ENCODE data around the gene GOLPH3. TPM values are rescaled to one million over a fixed set of nuclear protein-coding genes. Genes with fewer than 3 reads are reported as not detected.

GOLPH3 gene
- total RNA-seq, 1 experiment from 2014 or later = 69.2 TPM

GRCh38 chr5:32102254-32102986 lies 71.7 kb downstream of the GOLPH3 start:
- POLR2A ChIA-PET = no interaction called here
- CTCF ChIA-PET = no interaction called here

More at GRCh38 chr5:32102254-32102986, 71.7 kb downstream of the GOLPH3 start:
- H3K4me3 ChIP-seq (replicated peaks in 1 of 2; ENCODE audit: low read depth in 1 of 2, low read length in 2 of 2) = no peak overlapping the region
- no peaks in the 10 kb centered on the region for H3K9me3 ChIP-seq (ENCODE audit: control insufficient read depth in 1 of 2, insufficient read depth in 1 of 2, low read depth in 1 of 2, low read length in 2 of 2)
- DNase-seq (ENCODE audit: low read depth, low spot score) = no peak
- H3K36me3 ChIP-seq (ENCODE audit: control insufficient read depth in 1 of 2, insufficient read depth in 2 of 2, low read length in 2 of 2) = peaks cover 17 to 18% of the 10 kb centered on the region in 2 experiments; a peak in 3 of 4 replicates
- no peaks in the 10 kb centered on the region; the same call in 1 of the 2 replicates for H3K79me2 ChIP-seq (ENCODE audit: insufficient read depth, low read length)
- no peaks in the 10 kb centered on the region for H3K4me1 ChIP-seq (ENCODE audit: control insufficient read depth in 1 of 2, insufficient read depth in 2 of 2, low read length in 2 of 2)
- H3K27ac ChIP-seq (ENCODE audit: low read depth, low read length) = no peak overlapping the region
- H3K9ac ChIP-seq (ENCODE audit: low read length) = no peak overlapping the region
- H3K9me2 ChIP-seq (ENCODE audit: insufficient read depth) = no peaks in the 10 kb centered on the region
- ATAC-seq = no peak
- H4K20me1 ChIP-seq (ENCODE audit: insufficient read depth) = no peaks in the 10 kb centered on the region
- RAD21 ChIA-PET (ENCODE audit: low non-redundant PET in 1 of 2, low total read pairs in 2 of 2, uncharacterized antibody in 2 of 2, unreplicated experiment in 2 of 2) = no interaction called here
- TF ChIP-seq ZFX (IDR thresholded peaks at IDR 0.05) (no peak), SP1 (IDR thresholded peaks at IDR 0.05; ENCODE audit: low read depth) (no peak), ATF3 (IDR thresholded peaks at IDR 0.05) (no peak), CEBPB (IDR thresholded peaks at IDR 0.05; ENCODE audit: low read depth) (no peak), TCF7L2 (IDR thresholded peaks at IDR 0.05; ENCODE audit: borderline replicate concordance, extremely low read depth, insufficient read depth, insufficient read length) (no peak), RAD21 (IDR thresholded peaks at IDR 0.05; ENCODE audit: low read depth) (no peak), POLR2AphosphoS5 (IDR thresholded peaks at IDR 0.05; ENCODE audit: low read depth, low read length) (no peak), EGR1 (IDR thresholded peaks at IDR 0.05; ENCODE audit: low read depth) (no peak), FOSL1 (IDR thresholded peaks at IDR 0.05; ENCODE audit: low read depth) (no peak), ELF1 (IDR thresholded peaks at IDR 0.05; ENCODE audit: borderline replicate concordance, low read depth) (no peak), SIN3A (IDR thresholded peaks at IDR 0.05; ENCODE audit: low read depth) (no peak), ZNF274 (IDR thresholded peaks at IDR 0.05; ENCODE audit: low read depth, low read length) (no peak), MAX (IDR thresholded peaks at IDR 0.05) (no peak), JUND (IDR thresholded peaks at IDR 0.05) (no peak), CTCF (IDR thresholded peaks at IDR 0.05 in 2 of 3, conservative IDR thresholded peaks at IDR 0.05 in 1 of 3; ENCODE audit: borderline replicate concordance in 1 of 3, insufficient read depth in 1 of 3, low read depth in 2 of 3, low read length in 2 of 3) (no peak), CBX3 (IDR thresholded peaks at IDR 0.05; ENCODE audit: low read depth) (no peak)
- H3K4me2 ChIP-seq (ENCODE audit: low read length) = no peak overlapping the region
- no peak overlapping the region for H2AFZ ChIP-seq (ENCODE audit: low read depth, low read length, poor library complexity, severe bottlenecking)
- intact Hi-C loops (cut with micrococcal nuclease) = no loop called here
- no TSS peak for BruUV-seq (replicated peaks)
- H3K27me3 ChIP-seq (ENCODE audit: insufficient read depth, low read length) = no peaks in the 10 kb centered on the region

Measured in HCT116 (cell line).